GM12878 (cell line): ENCODE data around the gene ZNF445. TPM values are rescaled to one million over a fixed set of nuclear protein-coding genes. Genes with fewer than 3 reads are reported as not detected.

ENCODE experiments used
- ATAC-seq: fragments of 200-7000 bp; cut with Tn5 transposase; 3 replicates; pipeline ENCODE4 v1.9.1; 2020; ENCODE audit warnings: mild to moderate bottlenecking, moderate library complexity
- BruUV-seq: library from RNA; stranded (reverse); fragments of 400-500 nt; replicated peaks from 2 replicates; lab custom pipeline; 2021; lab: Mats Ljungman, UMichigan
- CTCF ChIA-PET: fragments of 300-600 bp; sonication (Branson Sonifier 250); formaldehyde crosslinking; extraction: SDS; loops from one replicate; lab custom pipeline; 2021; ENCODE audit warnings: inconsistent platforms; lab: Yijun Ruan, JAX
- POLR2A ChIA-PET: fragments of 350-600 bp; formaldehyde crosslinking; extraction: SDS; loops from one replicate; lab custom pipeline; 2021; ENCODE audit warnings: inconsistent platforms; lab: Charles Lee
- RAD21 ChIA-PET: fragments of 300-600 bp; sonication (Branson Sonifier 250); formaldehyde crosslinking; loops from one replicate; lab custom pipeline; 2023; ENCODE audit warnings: antibody characterized with exemption; ENCODE audit not compliant: unreplicated experiment; lab: Charles Lee
- SMC1A ChIA-PET: fragments of 300-600 bp; sonication (Branson Sonifier 250); formaldehyde crosslinking; loops from one replicate; lab custom pipeline; 2023; ENCODE audit not compliant: unreplicated experiment, uncharacterized antibody; lab: Charles Lee
- DNase-seq: peaks from one replicate; pipeline ENCODE4 v3.0.0-alpha.2; 2011; ENCODE audit warnings: low read depth, low spot score
- FAIRE-seq: peaks from 3 replicates; lab custom pipeline; 2011; peaks lifted over from hg19 to GRCh38; lab: Jason Lieb, UNC
- H2AFZ ChIP-seq: 2 replicates; pipeline ENCODE4 v1.6.0; 2011; ENCODE audit warnings: low read depth, low read length, control low read depth; ENCODE audit not compliant: control insufficient read depth
- H3K27ac ChIP-seq: 2 replicates; pipeline ENCODE4 v1.5.1; 2011; ENCODE audit warnings: control low read depth; ENCODE audit not compliant: control insufficient read depth, insufficient read depth
- H3K27me3 ChIP-seq, 2 experiments: replicated peaks in 1 of 2; 2 replicates each; pipeline versions ENCODE4 v1.6.0 to v1.6.1; 2011; ENCODE audit warnings: low read length in 1 of 2; ENCODE audit not compliant: control insufficient read depth in 2 of 2, insufficient read depth in 2 of 2
- H3K36me3 ChIP-seq, 2 experiments: 2 replicates each; pipeline ENCODE4 v1.5.1; 2011; ENCODE audit warnings: low read length in 1 of 2; ENCODE audit not compliant: control insufficient read depth in 2 of 2, insufficient read depth in 2 of 2
- H3K4me1 ChIP-seq: 2 replicates; pipeline ENCODE4 v1.6.1; 2011; ENCODE audit warnings: mild to moderate bottlenecking, low read length, moderate library complexity, mixed read lengths; ENCODE audit not compliant: control insufficient read depth, insufficient read depth
- H3K4me2 ChIP-seq: 2 replicates; pipeline ENCODE4 v1.6.0; 2011; ENCODE audit warnings: control low read depth; ENCODE audit not compliant: control insufficient read depth, insufficient read depth
- H3K4me3 ChIP-seq: fragments of 200-600 bp; sonication (generic); 2 replicates; pipeline ENCODE4 v1.5.1; 2016
- H3K79me2 ChIP-seq: 2 replicates; pipeline ENCODE4 v1.6.0; 2011; ENCODE audit warnings: low read length; ENCODE audit not compliant: control insufficient read depth, insufficient read depth
- H3K9ac ChIP-seq: 2 replicates; pipeline ENCODE4 v1.8.0; 2011; ENCODE audit warnings: low read length, control low read depth, mixed read lengths; ENCODE audit not compliant: control insufficient read depth, insufficient read depth
- H3K9me3 ChIP-seq: replicated peaks from 3 replicates; pipeline ENCODE4 v1.5.1; 2011; ENCODE audit warnings: mild to moderate bottlenecking, low read length; ENCODE audit not compliant: control insufficient read depth, insufficient read depth
- H4K20me1 ChIP-seq: 2 replicates; pipeline ENCODE4 v1.6.0; 2011; ENCODE audit not compliant: control insufficient read depth, insufficient read depth
- CEBPB ChIP-seq, 2 experiments: fragments of 150-350 bp in 1 of 2; IDR thresholded peaks; 2 replicates each; pipeline ENCODE4 v1.6.1; 2012 to 2014; ENCODE audit warnings: low read depth in 2 of 2, low read length in 2 of 2, borderline replicate concordance in 1 of 2, inconsistent platforms in 1 of 2
- CREB1 ChIP-seq: IDR thresholded peaks from 2 replicates; pipeline ENCODE4 v1.6.1; 2012; ENCODE audit warnings: low read depth, mild to moderate bottlenecking, inconsistent platforms
- EP300 ChIP-seq, 2 experiments: fragments of 150-350 bp in 1 of 2; IDR thresholded peaks; 2 replicates each; pipeline ENCODE4 v1.6.1; 2011 to 2012; ENCODE audit warnings: low read depth in 2 of 2, low read length in 2 of 2, borderline replicate concordance in 1 of 2, improper control_type of control experiment in 1 of 2, inconsistent platforms in 1 of 2; ENCODE audit not compliant: control insufficient read depth in 1 of 2
- HCFC1 ChIP-seq: fragments of 150-350 bp; IDR thresholded peaks from 2 replicates; pipeline ENCODE4 v1.6.1; 2014; ENCODE audit warnings: low read length
- HDGF ChIP-seq: fragments of 450-650 bp; IDR thresholded peaks from 2 replicates; pipeline ENCODE4 v1.6.1; 2016; ENCODE audit warnings: antibody characterized with exemption
- JUNB ChIP-seq: IDR thresholded peaks from 2 replicates; pipeline ENCODE4 v1.6.1; 2016; ENCODE audit warnings: antibody characterized with exemption, mild to moderate bottlenecking
- JUND ChIP-seq: IDR thresholded peaks from 2 replicates; pipeline ENCODE4 v1.6.1; 2012; ENCODE audit warnings: low read depth, mild to moderate bottlenecking, low read length, improper control_type of control experiment, moderate library complexity
- MEF2A ChIP-seq: IDR thresholded peaks from 2 replicates; pipeline ENCODE4 v1.6.1; 2011; ENCODE audit warnings: low read depth, mild to moderate bottlenecking, low read length, moderate library complexity; ENCODE audit not compliant: insufficient read depth
- MLLT1 ChIP-seq: fragments of 450-650 bp; IDR thresholded peaks from 2 replicates; pipeline ENCODE4 v1.6.1; 2016; ENCODE audit warnings: mild to moderate bottlenecking
- NFIC ChIP-seq: IDR thresholded peaks from 2 replicates; pipeline ENCODE4 v1.6.1; 2012; ENCODE audit warnings: low read depth, mild to moderate bottlenecking, inconsistent platforms, low read length, moderate library complexity
- NR2F1 ChIP-seq: fragments of 450-650 bp; conservative IDR thresholded peaks from 2 replicates; pipeline ENCODE4 v1.6.1; 2017; ENCODE audit warnings: mild to moderate bottlenecking
- WGBS: methylation state at CpG from one replicate; pipeline ENCODE4 v1.1.6; 2016; ENCODE audit warnings: low lambda C conversion rate; ENCODE audit not compliant: insufficient replicate concordance, insufficient coverage; ENCODE audit errors: missing lambda C conversion rate; 5-methylcytosine and 5-hydroxymethylcytosine counted together
- in situ Hi-C: fragments of 300-500 bp; cut with MboI; formaldehyde crosslinking; loops from 9 replicates; pipeline ENCODE4 v1.14.3; 2018; ENCODE audit warnings: mixed read lengths
- intact Hi-C: fragments of 100-400 bp; cut with micrococcal nuclease; formaldehyde crosslinking; loops from one replicate; pipeline ENCODE4 v1.14.2; 2022; ENCODE audit not compliant: unreplicated experiment
- polyA plus RNA-seq, 11 experiments: library from polyadenylated mRNA; depleted of rRNA in 4 of 11; unstranded in 6 of 11; stranded (reverse) in 5 of 11; fragments of >200 nt; fragmentation: Nextera tagmentation in 4 of 11; fragmentation: Illumina TruSeq in 1 of 11; extraction: Ambion mirVana in 4 of 11; extraction: Trizol in 1 of 11; gene quantifications; 1 replicate in 1 of 11; 2 replicates in 10 of 11; pipeline versions ENCODE4 v1.2.1 to v1.2.3, GENCODE V29; 2011 to 2016; ENCODE audit warnings: inconsistent platforms in 2 of 11, missing spikeins in 2 of 11, low read depth in 1 of 11
- total RNA-seq, 4 experiments: library from RNA; depleted of rRNA in 3 of 4; stranded (reverse); fragments of >200 nt in 3 of 4; fragmentation: Illumina TruSeq in 1 of 4; extraction: Trizol in 1 of 4; gene quantifications; 2 replicates each; pipeline versions ENCODE4 v1.2.1 to v1.2.3, GENCODE V29; 2013 to 2021
- TF ChIP-seq, protein P1 (sequence below): fragments of 450-650 bp; IDR thresholded peaks from 2 replicates; pipeline ENCODE4 v1.6.1; 2014; ENCODE audit warnings: mild to moderate bottlenecking
- TF ChIP-seq, protein P2 (sequence below): fragments of 450-650 bp; IDR thresholded peaks from 2 replicates; pipeline ENCODE4 v1.6.1; 2017; ENCODE audit warnings: mild to moderate bottlenecking, moderate library complexity
- TF ChIP-seq, protein P3 (sequence below): IDR thresholded peaks from 2 replicates; pipeline ENCODE4 v1.6.1; 2012; ENCODE audit warnings: low read length, inconsistent platforms

Gene ZNF445
- total and polyA plus RNA-seq, 10 of the 15 experiments (the other 5 are each of a cell fraction or from before 2014, with no cell fraction given) = 0.80 to 14.4 (median 5.6) TPM

DNA sequence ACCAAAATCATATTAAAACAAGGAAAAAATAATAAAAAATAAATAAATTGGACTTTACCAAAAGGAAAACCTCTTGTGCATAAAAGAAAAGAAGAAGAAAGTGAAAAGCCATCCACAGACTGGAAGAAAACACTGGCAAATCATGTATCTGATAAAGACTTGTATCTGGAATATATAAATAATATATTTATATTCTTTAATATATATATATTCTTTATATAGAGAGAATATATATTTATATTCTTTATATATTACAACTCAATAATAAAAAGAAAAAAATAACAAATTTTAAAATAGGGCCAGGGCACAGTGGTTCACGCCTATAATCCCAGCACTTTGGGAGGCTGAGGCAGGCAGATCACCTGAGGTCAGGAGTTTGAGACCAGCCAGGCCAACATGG lies 27.1 kb upstream of the ZNF445 start:
- no TSS peak for BruUV-seq
- CTCF ChIA-PET = interaction anchor here (0.6 kb wide), 1 partner anchor 578 kb away, joined by 4 read pairs; no protein-coding TSS in a partner anchor
- Histone ChIP-seq H3K4me3 (no peak overlapping the region), H3K36me3 (peaks cover 7 to 10% of the 10 kb centered on the region in 2 experiments; a peak in 3 of 4 replicates), H3K79me2 (peaks cover 16% of the 10 kb centered on the region), H3K4me2 (no peak overlapping the region), H3K27ac (no peak overlapping the region), H4K20me1 (no peaks in the 10 kb centered on the region), H3K27me3 (no peaks in the 10 kb centered on the region), H2AFZ (no peak overlapping the region), H3K4me1 (peaks cover 4% of the 10 kb centered on the region), H3K9ac (no peak overlapping the region), H3K9me3 (peaks cover 32% of the 10 kb centered on the region; the same call in 2 of the 3 replicates)
- DNase-seq (no peak), FAIRE-seq (no peak), ATAC-seq (no peak)
- SMC1A ChIA-PET = no interaction called here
- POLR2A ChIA-PET = no interaction called here
- RAD21 ChIA-PET = no interaction called here
- WGBS = 96% methylated on average over 1 of the region's 1 CpG
- intact Hi-C loops = no loop called here
- in situ Hi-C loops = no loop called here
- TF ChIP-seq, protein P1, sequence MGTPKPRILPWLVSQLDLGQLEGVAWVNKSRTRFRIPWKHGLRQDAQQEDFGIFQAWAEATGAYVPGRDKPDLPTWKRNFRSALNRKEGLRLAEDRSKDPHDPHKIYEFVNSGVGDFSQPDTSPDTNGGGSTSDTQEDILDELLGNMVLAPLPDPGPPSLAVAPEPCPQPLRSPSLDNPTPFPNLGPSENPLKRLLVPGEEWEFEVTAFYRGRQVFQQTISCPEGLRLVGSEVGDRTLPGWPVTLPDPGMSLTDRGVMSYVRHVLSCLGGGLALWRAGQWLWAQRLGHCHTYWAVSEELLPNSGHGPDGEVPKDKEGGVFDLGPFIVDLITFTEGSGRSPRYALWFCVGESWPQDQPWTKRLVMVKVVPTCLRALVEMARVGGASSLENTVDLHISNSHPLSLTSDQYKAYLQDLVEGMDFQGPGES = no peak
- TF ChIP-seq CEBPB (IDR thresholded peaks at IDR 0.05; ENCODE audit: borderline replicate concordance in 1 of 2, low read depth in 2 of 2, low read length in 2 of 2) (no peak), NFIC (no peak), MEF2A (no peak), EP300 (IDR thresholded peaks at IDR 0.05; ENCODE audit: borderline replicate concordance in 1 of 2, control insufficient read depth in 1 of 2, low read depth in 2 of 2, low read length in 2 of 2) (no peak), MLLT1 (no peak), NR2F1 (no peak), HCFC1 (no peak), CREB1 (no peak), JUND (no peak), JUNB (no peak), HDGF (no peak)
- TF ChIP-seq, protein P2, sequence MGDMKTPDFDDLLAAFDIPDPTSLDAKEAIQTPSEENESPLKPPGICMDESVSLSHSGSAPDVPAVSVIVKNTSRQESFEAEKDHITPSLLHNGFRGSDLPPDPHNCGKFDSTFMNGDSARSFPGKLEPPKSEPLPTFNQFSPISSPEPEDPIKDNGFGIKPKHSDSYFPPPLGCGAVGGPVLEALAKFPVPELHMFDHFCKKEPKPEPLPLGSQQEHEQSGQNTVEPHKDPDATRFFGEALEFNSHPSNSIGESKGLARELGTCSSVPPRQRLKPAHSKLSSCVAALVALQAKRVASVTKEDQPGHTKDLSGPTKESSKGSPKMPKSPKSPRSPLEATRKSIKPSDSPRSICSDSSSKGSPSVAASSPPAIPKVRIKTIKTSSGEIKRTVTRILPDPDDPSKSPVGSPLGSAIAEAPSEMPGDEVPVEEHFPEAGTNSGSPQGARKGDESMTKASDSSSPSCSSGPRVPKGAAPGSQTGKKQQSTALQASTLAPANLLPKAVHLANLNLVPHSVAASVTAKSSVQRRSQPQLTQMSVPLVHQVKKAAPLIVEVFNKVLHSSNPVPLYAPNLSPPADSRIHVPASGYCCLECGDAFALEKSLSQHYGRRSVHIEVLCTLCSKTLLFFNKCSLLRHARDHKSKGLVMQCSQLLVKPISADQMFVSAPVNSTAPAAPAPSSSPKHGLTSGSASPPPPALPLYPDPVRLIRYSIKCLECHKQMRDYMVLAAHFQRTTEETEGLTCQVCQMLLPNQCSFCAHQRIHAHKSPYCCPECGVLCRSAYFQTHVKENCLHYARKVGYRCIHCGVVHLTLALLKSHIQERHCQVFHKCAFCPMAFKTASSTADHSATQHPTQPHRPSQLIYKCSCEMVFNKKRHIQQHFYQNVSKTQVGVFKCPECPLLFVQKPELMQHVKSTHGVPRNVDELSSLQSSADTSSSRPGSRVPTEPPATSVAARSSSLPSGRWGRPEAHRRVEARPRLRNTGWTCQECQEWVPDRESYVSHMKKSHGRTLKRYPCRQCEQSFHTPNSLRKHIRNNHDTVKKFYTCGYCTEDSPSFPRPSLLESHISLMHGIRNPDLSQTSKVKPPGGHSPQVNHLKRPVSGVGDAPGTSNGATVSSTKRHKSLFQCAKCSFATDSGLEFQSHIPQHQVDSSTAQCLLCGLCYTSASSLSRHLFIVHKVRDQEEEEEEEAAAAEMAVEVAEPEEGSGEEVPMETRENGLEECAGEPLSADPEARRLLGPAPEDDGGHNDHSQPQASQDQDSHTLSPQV = no peak
- TF ChIP-seq, protein P3, sequence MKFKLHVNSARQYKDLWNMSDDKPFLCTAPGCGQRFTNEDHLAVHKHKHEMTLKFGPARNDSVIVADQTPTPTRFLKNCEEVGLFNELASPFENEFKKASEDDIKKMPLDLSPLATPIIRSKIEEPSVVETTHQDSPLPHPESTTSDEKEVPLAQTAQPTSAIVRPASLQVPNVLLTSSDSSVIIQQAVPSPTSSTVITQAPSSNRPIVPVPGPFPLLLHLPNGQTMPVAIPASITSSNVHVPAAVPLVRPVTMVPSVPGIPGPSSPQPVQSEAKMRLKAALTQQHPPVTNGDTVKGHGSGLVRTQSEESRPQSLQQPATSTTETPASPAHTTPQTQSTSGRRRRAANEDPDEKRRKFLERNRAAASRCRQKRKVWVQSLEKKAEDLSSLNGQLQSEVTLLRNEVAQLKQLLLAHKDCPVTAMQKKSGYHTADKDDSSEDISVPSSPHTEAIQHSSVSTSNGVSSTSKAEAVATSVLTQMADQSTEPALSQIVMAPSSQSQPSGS = no peak
